ENCODE measurements around the gene SH3GLB2.
"Not testable (repeated sequence)": the region's sequence is repeated elsewhere in the genome, so short reads cannot be mapped to it uniquely, and the experiment has no call there.

Gene SH3GLB2

DNA sequence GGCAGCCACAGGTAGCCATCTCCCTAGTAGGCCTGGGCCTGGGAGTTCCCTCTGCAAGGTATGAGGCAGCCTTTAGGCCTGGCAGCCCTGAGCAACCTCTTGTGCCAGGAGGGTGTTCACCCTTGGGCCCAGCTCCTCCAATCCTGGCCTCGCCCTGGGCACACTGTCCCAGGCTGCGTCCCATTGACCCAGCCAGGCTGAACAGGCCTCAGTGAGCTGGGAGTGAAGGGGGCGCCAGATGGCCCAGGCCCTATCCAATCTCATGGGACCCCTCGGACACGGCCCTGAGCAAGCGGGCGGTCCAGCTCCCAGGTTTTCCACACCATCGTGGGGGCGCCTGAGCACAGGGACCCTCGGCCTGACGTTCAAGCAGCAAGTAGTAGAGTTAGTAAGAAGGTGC, 14.5 kb downstream of the SH3GLB2 start:
- DNase-seq, result no peak

DNA sequence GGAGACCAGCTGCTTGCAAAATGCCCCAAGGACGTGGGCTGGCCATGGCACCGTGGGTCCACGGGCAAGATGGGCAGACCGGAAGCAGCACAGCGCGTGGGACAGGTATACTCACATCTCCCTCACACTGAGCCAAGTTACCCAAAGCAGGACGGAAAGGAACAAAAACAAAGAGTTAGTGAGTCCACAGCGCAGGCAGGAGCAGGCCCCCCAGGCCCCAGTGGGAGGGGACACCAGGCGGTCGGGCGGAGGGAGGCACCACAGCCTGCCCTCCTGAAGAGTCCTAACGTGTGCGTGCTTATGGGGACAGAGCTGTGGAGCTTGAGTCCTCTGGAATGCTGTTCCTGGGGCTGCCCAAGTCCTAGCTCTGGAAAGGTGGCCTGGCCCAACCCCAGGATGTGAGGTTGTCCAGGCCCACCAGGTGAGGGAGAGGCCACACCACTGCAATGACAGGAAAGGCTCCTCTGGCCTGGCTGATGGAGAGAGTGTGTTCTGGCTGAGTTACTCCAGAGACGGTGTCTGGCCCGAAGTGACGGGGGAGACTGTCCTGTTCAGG, 15.2 kb downstream of the SH3GLB2 start:
- no peak for DNase-seq

DNA sequence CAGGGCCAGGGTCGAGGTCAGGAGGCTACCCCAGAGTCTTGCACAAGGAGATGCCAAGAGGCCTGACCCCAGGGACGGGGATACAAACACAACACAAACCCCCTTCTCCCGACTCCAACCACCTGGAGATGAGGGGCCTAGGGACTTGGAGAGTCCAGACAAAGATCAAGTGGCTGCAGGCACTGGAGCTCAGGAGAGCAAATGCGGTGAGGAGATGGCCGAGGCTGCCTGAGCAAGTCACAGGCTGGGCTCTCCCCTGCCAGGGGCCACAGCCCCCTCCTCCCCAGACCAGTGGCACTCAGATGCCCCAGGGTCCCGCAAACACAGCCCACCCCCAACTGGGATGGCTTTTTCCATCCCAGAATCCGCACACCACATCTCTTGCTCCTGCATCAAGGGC, 15.8 kb downstream of the SH3GLB2 start:
- no peak for DNase-seq

DNA sequence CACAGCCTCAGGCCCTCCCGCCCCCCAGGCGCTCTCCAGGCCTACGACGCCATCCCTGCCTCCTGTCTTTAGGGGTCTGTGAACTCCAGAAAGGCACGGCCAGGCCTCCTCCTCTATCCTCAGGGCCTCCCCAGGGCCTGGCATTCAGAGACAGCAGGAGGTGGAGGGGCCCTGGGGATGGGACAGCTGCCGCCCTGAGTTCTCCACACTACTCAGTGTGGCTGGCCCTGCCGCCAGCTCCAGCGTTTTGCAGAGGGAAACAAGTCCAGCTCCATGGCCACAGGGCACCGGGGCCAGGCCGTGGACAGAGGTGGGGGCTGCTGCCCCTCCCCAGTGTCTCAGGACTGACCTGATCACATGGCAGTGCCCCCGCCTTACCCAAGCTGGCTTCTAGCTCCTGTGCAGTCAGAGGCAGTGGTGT, 16.4 kb downstream of the SH3GLB2 start:
- DNase-seq, result no peak

DNA sequence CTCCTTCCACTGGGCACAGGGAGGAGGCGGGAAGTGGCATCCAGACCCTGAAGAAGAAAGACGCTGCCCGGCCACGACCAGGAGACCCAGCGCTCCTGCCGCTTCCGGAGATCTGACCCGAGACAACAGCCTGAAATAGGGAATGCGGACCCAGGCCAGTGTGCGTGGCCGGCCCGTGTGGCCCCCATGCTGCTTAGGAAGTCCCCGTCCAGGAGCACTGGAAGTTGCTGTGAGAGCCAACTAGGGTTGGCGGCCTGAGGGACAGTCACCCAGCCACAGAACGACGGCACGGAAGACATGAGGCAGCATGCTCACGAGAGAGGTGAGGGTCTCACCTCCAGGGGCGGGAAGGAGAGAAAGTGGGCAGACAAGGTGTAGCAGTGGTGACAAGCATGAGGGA, 17.0 kb downstream of the SH3GLB2 start:
- no peak for DNase-seq

DNA sequence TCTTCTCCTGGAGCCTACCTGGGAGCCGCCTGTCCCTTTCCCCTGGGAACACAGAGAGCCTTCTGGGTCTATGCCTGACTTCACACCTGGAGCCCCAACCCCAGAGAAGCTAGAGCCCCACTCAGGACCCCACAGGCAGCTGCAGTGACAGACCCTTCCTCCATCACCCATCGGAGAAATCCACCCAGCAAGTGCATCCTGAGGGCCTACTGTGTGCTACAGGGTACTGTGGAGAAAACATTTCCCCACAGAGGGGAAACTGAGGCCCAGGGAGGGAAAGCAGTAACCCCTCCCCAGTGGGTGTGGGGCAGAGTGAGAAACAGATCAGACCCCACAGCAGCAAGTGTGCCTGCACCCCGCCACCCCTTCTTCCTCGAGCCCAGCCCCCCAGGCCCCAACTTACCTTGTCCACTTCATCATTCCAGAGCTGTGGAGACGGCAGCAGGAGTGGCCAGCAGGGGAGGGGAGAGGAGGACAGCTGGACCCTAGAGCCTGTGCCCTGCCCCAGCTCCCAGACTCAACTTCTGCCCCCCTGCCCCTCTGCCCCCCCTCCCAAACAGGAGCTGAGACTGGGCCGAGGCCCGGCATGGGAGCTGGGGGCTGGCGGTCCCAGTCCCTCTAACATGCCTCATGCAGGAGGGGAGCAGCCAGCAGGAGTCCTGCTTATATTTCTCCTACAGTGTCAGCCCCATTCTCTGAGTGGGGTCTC, 17.7 kb downstream of the SH3GLB2 start:
- DNase-seq, result no peak

DNA sequence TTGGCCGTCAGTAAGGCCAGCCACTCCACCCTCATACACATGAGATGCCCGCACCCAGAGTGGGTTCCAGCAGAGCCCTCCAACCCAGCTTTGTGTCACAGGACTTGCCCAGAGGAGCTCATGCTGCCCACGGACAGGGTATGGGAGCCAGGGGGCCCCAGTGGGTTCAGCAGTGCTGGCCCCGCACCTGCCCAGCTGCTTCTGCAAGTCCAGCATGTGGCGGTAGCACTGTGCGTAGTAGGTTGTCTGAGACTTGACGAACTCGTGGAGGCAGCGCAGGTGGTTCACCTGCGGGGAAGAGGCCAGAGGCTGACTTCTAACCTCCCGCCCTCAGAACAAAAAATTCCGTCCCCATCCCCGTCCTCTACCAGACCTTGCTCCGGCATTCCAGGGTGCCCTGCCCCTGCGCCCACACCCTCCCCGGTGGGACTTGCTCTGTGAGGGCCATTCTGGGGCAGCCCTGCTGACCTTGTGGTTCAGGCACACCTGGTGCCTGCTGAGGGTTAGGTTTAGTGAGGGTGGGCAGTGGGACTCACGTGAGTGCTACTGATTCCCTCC, 18.5 kb downstream of the SH3GLB2 start:
- DNase-seq, result no peak

DNA sequence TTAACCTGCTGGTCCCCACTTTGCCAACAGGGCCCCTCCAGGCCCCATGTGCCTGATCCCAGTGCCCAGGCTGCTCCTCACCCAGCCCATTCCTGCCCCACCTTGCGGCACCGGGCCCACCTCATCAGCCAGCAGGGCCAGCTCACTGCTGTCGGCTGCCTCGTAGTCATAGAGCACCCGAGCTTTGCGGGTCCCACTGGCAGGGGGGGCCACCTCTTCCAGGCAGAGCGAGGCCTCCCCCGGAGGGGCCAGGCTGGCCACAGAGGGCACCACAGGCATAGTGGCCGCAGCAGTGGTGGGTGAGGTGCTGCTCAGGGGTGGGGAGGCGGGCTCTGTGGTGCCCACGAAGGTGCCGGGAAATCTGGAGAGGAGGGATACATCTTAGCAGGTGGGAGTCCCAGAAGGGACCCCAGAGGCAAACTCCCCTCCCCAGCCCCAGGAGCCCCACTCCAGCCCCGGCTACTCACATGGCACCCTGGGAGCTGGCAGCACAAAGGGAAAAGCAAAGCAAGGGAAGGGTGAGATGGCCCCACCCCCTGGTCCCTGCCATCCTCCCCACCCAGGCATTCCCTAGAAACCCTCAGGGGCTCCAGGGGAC, 19.0 kb downstream of the SH3GLB2 start:
- DNase-seq, result no peak

DNA sequence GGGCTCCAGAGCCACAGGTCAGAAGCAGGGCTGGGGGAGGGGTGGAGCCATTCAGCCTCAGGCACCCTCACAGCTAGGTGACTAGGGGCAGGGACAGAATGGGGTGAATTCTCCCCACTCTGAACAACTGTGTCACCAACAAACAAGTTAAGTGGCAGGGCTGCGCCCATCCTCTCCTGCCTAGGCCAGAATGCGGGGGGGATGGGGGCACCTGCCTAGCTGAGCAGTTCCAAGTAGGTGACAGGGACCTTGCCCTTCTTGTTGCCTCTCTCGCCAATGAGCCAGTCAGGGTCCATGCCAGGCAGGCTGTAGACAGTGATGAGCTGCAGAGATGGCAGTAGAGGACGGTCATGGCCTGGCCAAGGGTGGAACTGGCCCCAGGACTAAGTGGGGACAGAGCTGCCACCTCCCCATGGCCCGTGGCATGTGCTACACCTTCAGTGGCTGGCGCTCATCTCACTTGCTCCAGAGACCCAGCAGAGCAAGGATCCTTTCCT, 19.6 kb downstream of the SH3GLB2 start:
- no peak for DNase-seq

DNA sequence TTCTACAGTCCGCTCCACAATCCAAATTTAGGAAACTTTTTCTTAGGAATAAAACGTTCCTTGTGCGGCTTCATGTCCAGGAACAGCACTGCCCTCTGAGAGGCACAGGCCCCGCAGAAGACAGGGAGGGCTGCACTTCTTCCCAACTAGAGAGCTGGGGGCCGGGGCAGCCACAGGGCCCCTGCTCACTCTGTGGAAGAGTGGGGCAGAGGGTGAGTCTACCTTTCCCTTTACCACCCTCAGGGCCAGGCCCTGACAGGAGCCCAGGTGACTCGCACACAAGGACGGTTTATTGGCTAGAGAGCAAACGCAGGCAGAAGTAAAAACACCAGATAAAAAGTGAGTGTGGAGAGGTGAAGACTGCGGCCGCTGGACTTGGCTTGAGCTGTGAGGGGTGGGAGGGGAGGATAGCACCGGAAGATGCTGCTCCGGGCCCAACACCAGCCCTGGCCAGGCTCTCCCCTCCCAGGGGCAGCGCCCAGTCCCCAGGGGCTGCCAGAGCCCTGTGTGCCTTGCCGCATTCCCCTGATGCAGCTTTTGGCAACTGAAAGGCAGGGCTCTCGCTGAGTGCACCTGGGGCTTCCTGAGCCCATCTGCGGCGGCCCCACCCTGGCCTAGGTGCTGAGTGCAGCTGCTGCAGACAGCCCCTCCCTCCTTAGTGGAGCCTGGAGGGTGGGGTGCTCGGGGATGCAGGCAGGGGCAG, 20.2 kb downstream of the SH3GLB2 start:
- DNase-seq, result no peak

DNA sequence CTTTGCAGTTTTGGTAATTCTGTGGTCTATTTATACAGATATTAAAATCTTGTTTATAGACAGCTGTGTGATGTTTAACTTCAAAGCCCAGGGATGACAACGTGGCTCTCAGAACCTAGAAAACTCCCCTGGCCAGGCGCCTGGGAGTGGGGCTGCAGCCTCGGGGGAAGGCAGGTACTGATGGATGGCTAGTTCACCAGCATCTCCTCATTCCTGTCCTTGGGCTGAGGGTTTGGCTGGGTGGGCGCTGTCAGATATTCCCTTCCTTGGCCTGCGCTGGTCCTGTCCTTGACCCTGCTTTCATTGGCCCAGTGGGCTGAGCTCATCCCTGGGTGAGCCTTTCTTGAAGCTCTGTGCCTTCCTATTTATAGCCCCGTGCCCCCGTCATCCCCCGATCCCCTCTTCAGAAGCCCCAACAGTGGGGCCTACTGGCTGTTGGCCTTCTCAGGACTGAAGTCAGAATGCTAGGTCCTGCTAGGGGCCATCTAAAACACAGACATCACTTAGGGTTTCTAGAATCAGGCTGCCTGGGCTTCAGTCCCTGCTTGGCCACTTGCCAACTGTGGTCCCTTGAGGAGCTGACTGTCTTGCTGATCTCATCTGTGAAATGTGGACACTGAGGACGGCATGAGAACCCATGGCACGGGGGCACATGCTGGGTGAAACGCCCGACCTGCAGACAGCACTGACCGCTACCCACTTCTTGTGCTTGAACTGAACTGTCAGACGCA, 20.9 kb downstream of the SH3GLB2 start:
- DNase-seq, result no peak

DNA sequence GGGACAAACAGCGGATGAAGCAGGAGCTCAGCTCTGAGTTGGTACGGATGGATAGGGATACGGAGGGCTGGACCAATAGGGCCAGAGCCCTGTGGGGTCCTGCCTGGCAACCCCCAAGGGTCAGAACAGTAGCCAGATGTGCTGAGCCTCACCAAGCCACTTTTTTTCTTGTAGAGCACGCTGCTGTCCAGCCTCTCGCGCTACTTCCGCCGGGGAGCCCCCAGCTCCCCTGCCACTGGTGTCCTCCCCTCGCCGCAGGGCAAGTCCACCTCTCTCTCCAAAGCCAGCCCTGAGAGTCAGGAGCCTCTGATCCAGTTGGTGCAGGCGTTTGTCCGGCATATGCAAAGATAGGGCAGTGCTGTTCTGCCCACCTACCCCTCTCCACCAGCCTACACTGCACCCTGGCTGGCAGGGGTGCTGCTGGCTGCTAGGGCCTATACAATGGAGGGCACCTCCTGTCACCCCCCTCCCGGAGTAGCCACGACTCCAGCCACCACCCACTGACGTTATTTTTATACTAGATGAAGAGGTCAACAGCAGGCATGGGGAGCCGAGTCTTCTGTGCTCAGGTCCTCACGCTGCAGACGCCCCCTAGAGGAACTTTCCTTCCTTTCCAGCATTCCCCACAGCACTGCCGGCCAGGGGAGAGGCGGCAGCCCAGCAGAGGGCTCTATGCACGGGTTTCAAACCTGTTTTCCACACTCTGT, 21.6 kb downstream of the SH3GLB2 start:
- peak; percentile 65 for DNase-seq

DNA sequence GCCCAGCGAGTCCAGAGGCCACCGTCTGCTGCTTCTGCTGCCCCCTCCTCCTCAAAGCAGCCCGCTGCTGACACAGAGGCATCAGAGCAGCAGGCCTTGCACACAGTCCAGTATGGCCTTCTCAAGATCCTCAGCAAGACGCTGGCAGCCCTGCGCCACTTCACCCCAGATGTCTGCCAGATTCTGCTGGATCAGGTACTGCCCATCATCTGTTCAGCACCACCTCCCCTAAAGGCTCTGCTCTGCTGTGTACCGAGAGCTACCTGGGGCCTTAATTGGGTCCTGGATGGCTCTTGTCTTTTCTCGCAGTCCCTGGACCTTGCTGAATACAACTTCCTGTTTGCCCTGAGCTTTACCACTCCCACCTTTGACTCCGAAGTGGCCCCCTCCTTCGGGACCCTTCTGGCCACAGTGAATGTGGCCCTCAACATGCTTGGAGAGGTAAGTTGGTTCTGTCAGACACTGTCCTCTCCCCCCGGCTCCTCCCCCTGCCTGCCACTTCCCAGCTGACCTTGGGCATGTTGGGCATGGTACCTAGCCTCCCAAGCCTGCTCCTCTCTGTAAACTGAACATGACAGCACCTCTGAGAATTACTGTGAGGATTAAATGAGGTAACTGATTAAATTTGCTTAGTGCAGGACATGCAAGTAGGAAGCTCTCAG, 22.7 kb downstream of the SH3GLB2 start:
- DNase-seq, result no peak

DNA sequence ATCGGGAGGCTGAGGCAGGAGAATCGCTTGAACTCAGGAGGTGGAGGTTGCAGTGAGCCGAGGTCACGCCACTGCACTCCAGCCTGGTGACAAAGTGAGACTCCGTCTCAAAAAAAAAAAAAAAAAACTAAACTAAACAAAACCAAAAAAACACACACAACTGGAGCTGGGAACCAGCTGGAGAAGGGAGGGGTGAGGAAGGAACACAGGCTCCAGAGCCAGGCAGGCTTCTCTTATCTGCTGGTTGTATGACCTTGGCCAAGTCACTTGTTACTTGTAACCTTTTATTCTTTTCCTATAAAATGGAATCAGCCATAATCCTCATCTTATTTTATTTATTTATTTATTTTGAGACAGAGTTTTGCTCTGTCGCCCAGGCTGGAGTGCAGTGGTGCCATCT, 24.0 kb downstream of the SH3GLB2 start:
- not testable (repeated sequence) for DNase-seq

DNA sequence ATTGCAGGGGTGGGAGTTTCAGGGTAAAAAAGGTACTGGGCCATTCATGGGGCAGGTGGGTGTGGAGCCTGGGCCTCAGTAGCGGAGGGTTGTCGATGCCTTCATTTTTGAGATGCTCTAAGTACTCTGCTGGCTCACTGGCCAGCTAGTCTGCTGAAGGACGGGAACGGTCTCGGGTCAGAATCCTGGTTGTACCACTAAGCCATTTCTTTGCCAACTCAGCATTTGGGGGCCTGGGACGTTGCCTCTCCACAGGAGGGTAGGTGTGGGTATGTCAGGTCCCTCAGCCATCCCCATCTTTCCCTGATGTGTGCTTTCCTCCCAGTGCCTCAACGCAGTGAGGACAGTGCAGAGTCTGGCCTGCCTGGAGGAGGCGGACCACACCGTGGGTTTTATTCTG, 25.1 kb downstream of the SH3GLB2 start:
- no peak for DNase-seq

DNA sequence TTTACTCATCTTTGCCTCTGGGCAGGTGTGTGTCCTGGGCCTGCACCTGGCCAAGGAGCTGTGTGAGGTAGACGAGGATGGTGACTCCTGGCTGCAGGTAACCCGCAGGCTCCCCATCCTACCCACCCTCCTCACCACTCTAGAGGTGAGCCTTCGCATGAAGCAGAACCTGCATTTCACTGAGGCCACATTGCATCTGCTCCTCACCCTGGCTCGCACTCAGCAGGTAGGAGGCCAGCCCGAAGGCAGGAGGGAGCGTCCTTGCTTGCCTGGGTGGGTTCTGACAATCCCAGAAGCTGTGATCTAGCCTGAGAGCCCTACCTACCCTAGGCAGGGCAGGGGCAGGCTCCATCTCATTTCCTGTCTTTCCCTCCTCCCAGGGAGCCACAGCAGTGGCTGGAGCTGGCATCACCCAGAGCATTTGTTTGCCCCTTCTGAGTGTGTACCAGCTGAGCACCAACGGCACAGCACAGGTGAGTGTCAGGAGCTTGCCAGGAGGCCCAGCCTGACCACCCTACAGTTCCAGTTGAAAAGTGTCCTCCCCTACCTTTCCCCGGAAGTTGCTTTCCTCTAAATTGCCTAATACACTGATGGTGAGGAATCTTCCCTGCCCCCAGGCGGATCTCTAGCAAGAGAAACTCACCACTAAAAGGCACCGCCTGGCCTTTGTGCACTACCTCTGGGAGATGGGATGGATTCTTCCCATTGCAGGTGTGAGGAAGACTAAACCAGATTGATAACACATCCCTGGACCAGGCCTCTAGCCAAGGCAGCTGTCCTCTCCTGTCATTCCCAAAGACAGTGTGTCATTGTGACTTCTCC, 26.4 kb downstream of the SH3GLB2 start:
- no peak for DNase-seq

DNA sequence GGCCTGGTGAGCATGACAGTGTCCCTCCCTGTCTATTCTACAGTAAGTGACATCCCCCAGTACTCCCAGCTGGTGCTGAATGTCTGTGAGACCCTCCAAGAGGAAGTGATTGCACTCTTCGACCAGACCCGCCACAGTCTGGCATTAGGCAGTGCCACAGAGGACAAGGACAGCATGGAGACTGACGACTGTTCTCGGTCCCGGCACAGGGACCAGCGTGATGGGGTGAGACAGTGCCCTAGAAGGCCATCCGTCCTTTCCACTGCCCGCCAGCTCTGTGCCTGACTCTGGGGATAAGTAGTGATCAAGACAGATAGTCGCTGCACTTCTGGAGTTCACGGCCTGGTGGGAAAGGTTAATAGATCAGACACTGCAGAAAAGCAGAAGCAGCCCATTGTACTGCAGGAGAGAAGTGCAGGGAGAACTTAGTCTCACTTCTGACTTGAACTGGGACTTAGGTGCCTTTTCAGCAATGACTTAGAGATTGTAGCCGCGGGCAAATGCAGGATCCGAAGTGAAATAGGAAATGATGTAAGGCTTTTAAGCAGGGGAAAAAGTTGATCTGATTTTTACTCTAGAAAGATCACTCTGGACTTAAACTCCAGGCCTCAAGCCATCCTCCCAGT, 28.4 kb downstream of the SH3GLB2 start:
- DNase-seq, result peak; percentile 35

DNA sequence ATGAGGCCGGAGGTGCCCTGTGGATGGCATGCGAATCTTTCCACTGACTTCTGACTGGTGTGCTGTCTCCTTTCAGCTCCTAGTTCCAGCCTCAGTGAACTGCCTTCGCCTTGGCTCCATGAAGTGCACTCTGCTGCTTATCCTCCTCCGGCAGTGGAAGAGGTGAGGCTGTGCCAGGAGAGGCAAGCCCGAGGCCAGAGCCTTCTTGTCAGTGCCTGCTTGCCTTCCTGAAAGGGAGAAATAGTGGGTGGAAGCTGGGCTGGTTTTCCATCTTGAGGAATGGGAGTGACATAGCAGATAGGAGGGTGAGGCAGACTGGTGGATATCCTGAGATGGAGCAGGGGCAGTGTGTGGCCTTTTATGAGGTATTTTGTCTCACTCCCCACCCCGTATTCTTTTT, 29.7 kb downstream of the SH3GLB2 start:
- no peak for DNase-seq

DNA sequence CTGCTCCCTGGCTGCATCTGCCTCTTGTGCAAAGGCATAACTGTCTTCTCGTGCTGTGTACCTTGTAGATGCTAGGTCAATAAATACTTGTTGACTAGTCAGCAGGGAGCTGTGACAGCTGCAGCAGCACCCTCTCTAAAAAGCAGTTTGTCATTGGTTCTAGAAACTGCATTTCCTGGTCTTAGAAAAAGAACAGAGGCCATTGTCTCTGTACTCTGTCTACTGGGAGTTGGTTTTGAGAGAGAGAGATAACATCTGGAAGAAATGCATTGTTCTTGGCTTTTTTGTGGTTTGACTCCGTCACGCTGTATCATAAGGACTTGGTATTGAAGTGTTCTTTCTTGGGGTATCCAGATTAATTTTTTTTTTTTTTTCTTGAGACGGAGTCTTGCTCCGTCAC, 32.3 kb downstream of the SH3GLB2 start:
- no peak for DNase-seq

DNA sequence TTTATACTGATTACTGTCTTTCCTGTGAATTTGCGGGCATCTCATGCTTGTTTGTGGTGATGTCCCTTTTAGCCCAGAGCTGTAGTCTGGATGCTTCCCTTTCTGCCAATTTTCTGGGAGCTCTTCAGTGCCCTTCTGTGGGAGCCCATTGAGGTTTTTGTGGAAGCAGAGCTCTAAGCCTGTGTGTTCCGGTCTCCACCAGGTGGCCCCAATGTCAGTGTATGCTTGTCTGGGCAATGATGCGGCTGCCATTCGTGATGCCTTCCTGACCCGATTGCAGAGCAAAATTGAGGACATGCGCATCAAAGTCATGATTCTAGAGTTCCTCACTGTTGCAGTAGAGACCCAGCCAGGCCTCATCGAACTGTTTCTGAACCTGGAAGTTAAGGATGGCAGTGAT, 35.1 kb downstream of the SH3GLB2 start:
- DNase-seq, result no peak

Measured in activated CD4-positive, alpha-beta T cell treated with anti-CD3 and anti-CD28 coated beads, Interleukin-2, amount 50 U/mL, for 16 hours (primary cell).